Mesenchymal stem cell (in vitro differentiated cells and primary cell): ENCODE measurements around the gene MIER2.
A peak's percentile ranks its signal among the peaks of the same experiment; 100 is the strongest.

Experiments used
- DNase-seq: peaks from one replicate; pipeline ENCODE4 v3.0.0-alpha.2; 2013
- H2AFZ ChIP-seq: one replicate; pipeline ENCODE4 v1.6.1; 2013; ENCODE audit warnings: low read depth, mild to moderate bottlenecking, control low read depth, inconsistent platforms, low read length, moderate library complexity
- H2AK5ac ChIP-seq: 2 replicates; pipeline ENCODE4 v1.6.1; 2013; ENCODE audit warnings: low read length, moderate library complexity, mild to moderate bottlenecking, inconsistent platforms; ENCODE audit not compliant: severe bottlenecking
- H2BK120ac ChIP-seq: one replicate; pipeline ENCODE4 v1.6.1; 2013; ENCODE audit warnings: low read depth, mild to moderate bottlenecking, inconsistent platforms, low read length, moderate library complexity
- H2BK12ac ChIP-seq, 2 experiments: one replicate each; pipeline ENCODE4 v1.6.1; 2013; ENCODE audit warnings: inconsistent platforms in 2 of 2, low read length in 2 of 2, mild to moderate bottlenecking in 2 of 2, moderate library complexity in 2 of 2, control low read depth in 1 of 2
- H2BK15ac ChIP-seq: one replicate; pipeline ENCODE4 v1.6.1; 2013; ENCODE audit warnings: mild to moderate bottlenecking, low read depth, inconsistent platforms; ENCODE audit not compliant: poor library complexity, severe bottlenecking
- H2BK5ac ChIP-seq: 2 replicates; pipeline ENCODE4 v1.6.1; 2013; ENCODE audit warnings: low read depth, mild to moderate bottlenecking, low read length, control low read depth, inconsistent platforms; ENCODE audit not compliant: poor library complexity, severe bottlenecking
- H3K14ac ChIP-seq, 2 experiments: one replicate each; pipeline ENCODE4 v1.6.1; 2013; ENCODE audit warnings: inconsistent platforms in 2 of 2, low read length in 2 of 2, control low read depth in 1 of 2, mild to moderate bottlenecking in 1 of 2, moderate library complexity in 1 of 2
- H3K18ac ChIP-seq, 2 experiments: one replicate each; pipeline ENCODE4 v1.6.1; 2013; ENCODE audit warnings: inconsistent platforms in 2 of 2, low read length in 2 of 2, control low read depth in 1 of 2, low read depth in 1 of 2, mild to moderate bottlenecking in 1 of 2
- H3K23ac ChIP-seq, 2 experiments: one replicate each; pipeline ENCODE4 v1.6.1; 2013; ENCODE audit warnings: inconsistent platforms in 2 of 2, low read length in 2 of 2, mild to moderate bottlenecking in 2 of 2, moderate library complexity in 2 of 2, control low read depth in 1 of 2
- H3K27ac ChIP-seq: 2 replicates; pipeline ENCODE4 v1.5.1; 2013; ENCODE audit warnings: mild to moderate bottlenecking, moderate library complexity, low read length, control low read depth, inconsistent platforms; ENCODE audit not compliant: poor library complexity, severe bottlenecking
- H3K27me3 ChIP-seq, 2 experiments: 2 replicates each; pipeline versions ENCODE4 v1.6.1 to v1.7.0; 2013; ENCODE audit warnings: low read length in 2 of 2, mild to moderate bottlenecking in 2 of 2, moderate library complexity in 2 of 2, control low read depth in 1 of 2, inconsistent platforms in 1 of 2; ENCODE audit not compliant: control insufficient read depth in 1 of 2, insufficient read depth in 1 of 2
- H3K36me3 ChIP-seq, 2 experiments: 2 replicates each; pipeline versions ENCODE4 v1.6.1 to v1.7.0; 2013; ENCODE audit warnings: low read length in 2 of 2, control low read depth in 1 of 2, inconsistent platforms in 1 of 2, low read depth in 1 of 2, mild to moderate bottlenecking in 1 of 2; ENCODE audit not compliant: insufficient read depth in 2 of 2, control insufficient read depth in 1 of 2
- H3K4ac ChIP-seq, 2 experiments: one replicate each; pipeline ENCODE4 v1.6.1; 2013; ENCODE audit warnings: inconsistent platforms in 2 of 2, low read length in 2 of 2, mild to moderate bottlenecking in 2 of 2, moderate library complexity in 2 of 2, control low read depth in 1 of 2, low read depth in 1 of 2
- H3K4me1 ChIP-seq: 2 replicates; pipeline ENCODE4 v1.6.1; 2013; ENCODE audit warnings: low read depth, low read length, control low read depth; ENCODE audit not compliant: control insufficient read depth, insufficient read depth
- H3K4me2 ChIP-seq: 2 replicates; pipeline ENCODE4 v1.6.1; 2013; ENCODE audit warnings: low read length, mild to moderate bottlenecking, inconsistent platforms; ENCODE audit not compliant: poor library complexity, severe bottlenecking
- H3K4me3 ChIP-seq, 2 experiments: 2 replicates each; pipeline versions ENCODE4 v1.5.1 to v1.7.0; 2013; ENCODE audit warnings: low read length in 2 of 2, mild to moderate bottlenecking in 2 of 2, control low read depth in 1 of 2, low read depth in 1 of 2; ENCODE audit not compliant: insufficient read depth in 1 of 2
- H3K79me1 ChIP-seq: replicated peaks from 2 replicates; pipeline ENCODE4 v1.6.1; 2013; ENCODE audit warnings: mild to moderate bottlenecking, control low read depth, low read length, inconsistent platforms; ENCODE audit not compliant: poor library complexity, severe bottlenecking
- H3K9ac ChIP-seq: 2 replicates; pipeline ENCODE4 v1.7.0; 2013; ENCODE audit warnings: mild to moderate bottlenecking, low read length, moderate library complexity
- H3K9me3 ChIP-seq: 2 replicates; pipeline ENCODE4 v1.7.0; 2013; ENCODE audit warnings: mild to moderate bottlenecking, low read length; ENCODE audit not compliant: control insufficient read depth
- H4K8ac ChIP-seq: one replicate; pipeline ENCODE4 v1.6.1; 2013; ENCODE audit warnings: inconsistent platforms, mild to moderate bottlenecking, low read length, moderate library complexity
- H4K91ac ChIP-seq: one replicate; pipeline ENCODE4 v1.6.1; 2013; ENCODE audit warnings: mild to moderate bottlenecking, low read length, inconsistent platforms
- WGBS: methylation state at CpG from one replicate; pipeline ENCODE4 v1.1.7; 2013; ENCODE audit warnings: mixed read lengths; 5-methylcytosine and 5-hydroxymethylcytosine counted together

The MIER2 gene

GRCh38 chr19:368630-369024 lies 24.0 kb upstream of the MIER2 start:
- H3K4me2 ChIP-seq = no peak overlapping the region
- no peak overlapping the region for H3K27ac ChIP-seq
- H3K14ac ChIP-seq = no peak overlapping the region
- 86% methylated on average over 7 of the region's 7 CpGs for WGBS
- H3K18ac ChIP-seq = no peak overlapping the region
- no peaks in the 10 kb centered on the region for H3K36me3 ChIP-seq
- H4K91ac ChIP-seq = no peak overlapping the region
- no peak overlapping the region for H2BK15ac ChIP-seq
- no peak overlapping the region for H2BK120ac ChIP-seq
- H3K4me1 ChIP-seq = no peaks in the 10 kb centered on the region
- H2BK5ac ChIP-seq = no peak overlapping the region
- H3K4ac ChIP-seq = no peak overlapping the region
- no peak overlapping the region for H3K23ac ChIP-seq
- no peak overlapping the region for H2BK12ac ChIP-seq
- H3K9ac ChIP-seq = no peak overlapping the region
- H3K9me3 ChIP-seq = no peaks in the 10 kb centered on the region
- H4K8ac ChIP-seq = no peak overlapping the region
- no peaks in the 10 kb centered on the region for H3K79me1 ChIP-seq
- DNase-seq = no peak
- H2AK5ac ChIP-seq = no peak overlapping the region
- H2AFZ ChIP-seq = no peak overlapping the region
- peaks cover 78 to 84% of the 10 kb centered on the region in 2 experiments for H3K27me3 ChIP-seq
- H3K4me3 ChIP-seq = no peak overlapping the region

GRCh38 chr19:367963-368629 lies 23.5 kb upstream of the MIER2 start:
- Histone ChIP-seq H3K9me3 (no peaks in the 10 kb centered on the region), H2BK12ac (no peak overlapping the region), H3K14ac (no peak overlapping the region), H3K4me2 (no peak overlapping the region), H3K23ac (no peak overlapping the region), H3K4me3 (no peak overlapping the region), H3K4me1 (no peaks in the 10 kb centered on the region), H3K79me1 (no peaks in the 10 kb centered on the region), H3K36me3 (no peaks in the 10 kb centered on the region), H3K9ac (no peak overlapping the region), H2AFZ (no peak overlapping the region), H2BK15ac (no peak overlapping the region), H2BK5ac (no peak overlapping the region), H4K91ac (no peak overlapping the region), H3K27me3 (peaks cover 72 to 78% of the 10 kb centered on the region in 2 experiments), H4K8ac (no peak overlapping the region), H2AK5ac (no peak overlapping the region), H3K4ac (no peak overlapping the region), H2BK120ac (no peak overlapping the region), H3K18ac (no peak overlapping the region), H3K27ac (no peak overlapping the region)
- DNase-seq = no peak
- WGBS = 90% methylated on average over 22 of the region's 22 CpGs

GRCh38 chr19:367561-367960 lies 23.0 kb upstream of the MIER2 start:
- 91% methylated on average over 10 of the region's 14 CpGs for WGBS
- Histone ChIP-seq H3K4me1 (no peaks in the 10 kb centered on the region), H3K9ac (no peak overlapping the region), H3K27ac (no peak overlapping the region), H2AFZ (no peak overlapping the region), H3K4me2 (no peak overlapping the region), H3K9me3 (no peaks in the 10 kb centered on the region), H4K8ac (no peak overlapping the region), H2BK5ac (no peak overlapping the region), H3K18ac (no peak overlapping the region), H3K14ac (no peak overlapping the region), H2BK120ac (no peak overlapping the region), H3K79me1 (no peaks in the 10 kb centered on the region), H3K23ac (no peak overlapping the region), H3K27me3 (peaks cover 67 to 73% of the 10 kb centered on the region in 2 experiments), H2BK12ac (no peak overlapping the region), H3K4me3 (no peak overlapping the region), H2AK5ac (no peak overlapping the region), H3K36me3 (no peaks in the 10 kb centered on the region), H4K91ac (no peak overlapping the region), H3K4ac (no peak overlapping the region), H2BK15ac (no peak overlapping the region)
- DNase-seq = no peak

GRCh38 chr19:366951-367350 lies 22.4 kb upstream of the MIER2 start:
- no peak overlapping the region for H2BK12ac ChIP-seq
- no peaks in the 10 kb centered on the region for H3K4me1 ChIP-seq
- no peak overlapping the region for H3K9ac ChIP-seq
- no peak overlapping the region for H2BK120ac ChIP-seq
- H3K27ac ChIP-seq = no peak overlapping the region
- no peak overlapping the region for H3K4me2 ChIP-seq
- H3K14ac ChIP-seq = no peak overlapping the region
- no peak for DNase-seq
- no peaks in the 10 kb centered on the region for H3K79me1 ChIP-seq
- no peak overlapping the region for H2BK5ac ChIP-seq
- H2AK5ac ChIP-seq = no peak overlapping the region
- H4K91ac ChIP-seq = no peak overlapping the region
- H2AFZ ChIP-seq = peak overlapping the region; percentile 36
- no peak overlapping the region for H4K8ac ChIP-seq
- no peaks in the 10 kb centered on the region for H3K9me3 ChIP-seq
- H3K4ac ChIP-seq = no peak overlapping the region
- 89% methylated on average over 6 of the region's 8 CpGs for WGBS
- no peak overlapping the region for H2BK15ac ChIP-seq
- H3K27me3 ChIP-seq = peaks cover 61 to 67% of the 10 kb centered on the region in 2 experiments
- no peak overlapping the region for H3K4me3 ChIP-seq
- H3K36me3 ChIP-seq = no peaks in the 10 kb centered on the region
- no peak overlapping the region for H3K18ac ChIP-seq
- H3K23ac ChIP-seq = no peak overlapping the region
